Tibial nerve (tissue), 4 donors: ENCODE results near the gene TFR2.

Experiments used
- CTCF ChIP-seq, 5 experiments: fragments of 200-600 bp in 3 of 5; fragments of 450-650 bp in 2 of 5; sonication (generic) in 3 of 5; IDR thresholded peaks; one replicate each; pipeline ENCODE4 v1.5.1; 2016 to 2019; ENCODE audit warnings: antibody characterized with exemption in 5 of 5, mild to moderate bottlenecking in 3 of 5, moderate library complexity in 2 of 5
- EP300 ChIP-seq, 2 donors: sonication (generic); formaldehyde crosslinking; IDR thresholded peaks; one replicate each; pipeline ENCODE4 v1.6.1; 2017; ENCODE audit warnings: antibody characterized with exemption in 2 of 2, mild to moderate bottlenecking in 1 of 2

- TF ChIP-seq CTCF (IDR thresholded peaks at IDR 0.05) (no peak), EP300 (IDR thresholded peaks at IDR 0.05) (no peak)
Measured at GRCh38 chr7:100573691-100574361, 67.5 kb downstream of the TFR2 start, which contains the start of gene SAP25.
